IPS-18c (cell line): ENCODE data around the gene IRF7.

Experiments
- H3K4me3 ChIP-seq: 2 replicates; pipeline ENCODE4 v1.7.0; 2013; ENCODE audit warnings: low read depth, mild to moderate bottlenecking, low read length, moderate library complexity; ENCODE audit not compliant: insufficient read depth
- H3K9me3 ChIP-seq: one replicate; pipeline ENCODE4 v1.6.1; 2013; ENCODE audit warnings: mild to moderate bottlenecking, low read length, moderate library complexity; ENCODE audit not compliant: control insufficient read depth, insufficient read depth

Gene IRF7

GRCh38 chr11:625636-626268 is 10.0 kb upstream of the IRF7 start:
- Histone ChIP-seq H3K4me3 (no peak overlapping the region), H3K9me3 (no peaks in the 10 kb centered on the region)

DNA sequence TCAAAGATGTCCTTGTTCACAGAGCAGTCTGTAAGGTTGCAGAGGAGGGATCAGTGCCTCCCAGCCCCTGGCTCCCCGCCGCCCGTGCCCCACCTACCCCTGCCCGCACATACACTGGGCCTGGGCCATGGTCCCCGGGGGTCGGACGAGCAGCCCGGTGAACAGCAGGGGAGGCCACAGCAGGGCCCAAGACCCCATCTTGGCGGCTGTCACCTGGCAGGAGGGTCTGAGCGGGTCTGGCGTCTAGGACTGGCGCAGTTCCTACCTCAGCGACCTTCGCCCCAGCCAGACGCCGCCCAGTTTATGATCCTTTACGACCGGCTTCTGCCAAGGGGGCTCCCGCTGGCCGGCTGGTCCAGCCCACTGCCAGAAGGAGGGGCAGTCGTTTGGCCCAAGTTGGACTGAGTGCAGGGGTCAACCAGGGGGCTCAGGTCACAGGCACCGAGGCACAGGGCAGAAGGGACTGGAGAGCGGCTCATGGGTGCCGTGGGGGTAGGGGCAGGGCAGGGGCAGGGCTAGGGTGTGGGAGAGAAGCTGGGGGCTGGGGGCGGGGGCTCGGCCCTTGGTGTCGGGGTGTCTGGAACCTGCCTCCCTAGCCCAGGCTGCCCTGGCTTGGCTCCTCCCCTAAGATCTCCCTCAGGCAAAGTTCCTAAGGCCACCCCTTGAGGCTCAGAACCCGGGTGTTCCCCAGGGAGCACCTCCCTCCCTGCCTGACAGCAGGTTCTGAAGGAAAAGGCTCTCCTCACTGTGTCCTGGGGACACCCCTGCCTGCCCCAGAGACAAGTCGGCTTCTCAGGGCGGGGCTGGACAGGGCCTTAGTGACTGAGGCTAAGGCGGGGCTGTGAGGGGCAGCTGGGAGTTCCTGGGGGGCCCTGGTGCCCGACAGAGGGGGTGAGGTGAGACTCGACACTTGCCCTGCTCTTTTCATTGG is 9.2 kb upstream of the IRF7 start, which contains the start of gene CDHR5:
CDHR5 (minus strand) TSS at position 251 of the 931 bp plus-strand sequence; CDS start at position 198, 53 bp downstream.
- no peak within 1 kb of the TSS for H3K4me3 ChIP-seq

GRCh38 chr11:623999-624704 is 8.4 kb upstream of the IRF7 start:
- Histone ChIP-seq H3K4me3 (no peak overlapping the region), H3K9me3 (no peaks in the 10 kb centered on the region)

More for the DNA sequence above, 9.2 kb upstream of the IRF7 start, which contains the start of gene CDHR5:
- no peaks in the 10 kb centered on the region for H3K9me3 ChIP-seq

GRCh38 chr11:623349-623869 is 7.7 kb upstream of the IRF7 start:
- Histone ChIP-seq H3K9me3 (no peaks in the 10 kb centered on the region), H3K4me3 (no peak overlapping the region)

- no peaks in the 10 kb centered on the region for H3K9me3 ChIP-seq
- H3K4me3 ChIP-seq = no peak overlapping the region
These were observed 6.1 kb upstream of the IRF7 start for GRCh38 chr11:621838-622237.

DNA sequence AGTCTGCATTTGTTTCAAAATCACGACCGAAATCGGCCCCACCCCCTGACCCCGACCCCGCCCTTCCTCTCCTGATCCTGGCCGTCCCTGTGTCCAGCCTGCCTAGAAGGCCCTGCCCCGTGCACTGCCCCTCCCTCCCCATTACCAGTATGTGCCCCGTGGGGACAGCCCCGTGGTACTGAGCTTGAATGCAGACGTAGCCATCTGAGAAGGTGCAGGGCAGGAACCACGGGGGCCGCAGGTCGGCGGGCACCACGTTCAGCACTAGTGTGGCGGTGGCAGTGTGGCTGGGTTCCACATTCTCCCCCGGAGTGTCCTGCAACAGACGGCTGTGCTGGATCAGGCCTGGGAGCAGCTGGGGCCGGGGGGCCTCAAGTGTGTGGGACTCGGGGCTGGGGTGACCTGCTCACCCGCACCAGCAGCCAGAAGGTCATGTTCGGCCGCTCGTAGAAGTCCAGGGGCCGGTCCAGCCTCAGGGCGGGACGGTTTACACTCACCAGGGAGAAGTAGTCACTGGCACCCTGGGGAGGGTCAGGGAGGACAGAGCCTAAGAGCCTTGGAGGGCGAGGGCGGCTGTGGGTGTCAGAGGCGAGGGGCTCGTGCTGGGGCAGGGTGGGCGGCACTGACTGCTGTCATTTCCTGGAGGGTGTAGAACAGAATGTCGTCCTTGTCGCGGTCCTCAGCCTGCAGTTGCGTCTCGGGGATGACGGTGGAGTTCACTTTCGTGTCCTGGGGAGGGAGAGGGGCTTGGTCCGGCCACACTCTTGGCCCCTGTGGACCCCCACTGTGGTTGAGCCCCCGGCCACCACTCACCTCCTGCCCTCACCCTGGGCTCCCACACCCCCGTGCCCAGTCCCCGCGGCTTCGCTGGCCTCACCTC is 5.4 kb upstream of the IRF7 start:
- no peaks in the 10 kb centered on the region for H3K9me3 ChIP-seq
- H3K4me3 ChIP-seq = no peak overlapping the region

DNA sequence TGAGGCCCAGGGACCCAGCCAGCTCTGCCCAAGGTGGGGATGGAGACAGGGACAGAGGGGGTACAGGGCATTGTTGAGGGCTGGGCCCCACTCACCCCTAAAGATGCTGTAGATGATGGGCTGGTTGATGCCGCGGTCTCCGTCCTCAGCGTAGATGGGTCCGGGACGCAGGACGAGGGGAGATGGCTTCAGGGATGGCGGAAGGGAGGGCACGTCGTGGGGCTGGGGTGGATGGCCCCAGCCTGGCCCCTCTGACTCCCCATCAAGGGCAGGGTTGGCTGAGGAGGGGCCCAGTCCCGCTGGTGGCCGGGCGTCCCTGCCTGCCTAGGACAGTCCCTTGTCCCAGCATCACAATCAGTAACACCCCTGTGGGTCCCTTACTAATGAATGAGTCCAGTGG is 4.5 kb upstream of the IRF7 start:
- no peaks in the 10 kb centered on the region for H3K9me3 ChIP-seq
- no peak overlapping the region for H3K4me3 ChIP-seq

DNA sequence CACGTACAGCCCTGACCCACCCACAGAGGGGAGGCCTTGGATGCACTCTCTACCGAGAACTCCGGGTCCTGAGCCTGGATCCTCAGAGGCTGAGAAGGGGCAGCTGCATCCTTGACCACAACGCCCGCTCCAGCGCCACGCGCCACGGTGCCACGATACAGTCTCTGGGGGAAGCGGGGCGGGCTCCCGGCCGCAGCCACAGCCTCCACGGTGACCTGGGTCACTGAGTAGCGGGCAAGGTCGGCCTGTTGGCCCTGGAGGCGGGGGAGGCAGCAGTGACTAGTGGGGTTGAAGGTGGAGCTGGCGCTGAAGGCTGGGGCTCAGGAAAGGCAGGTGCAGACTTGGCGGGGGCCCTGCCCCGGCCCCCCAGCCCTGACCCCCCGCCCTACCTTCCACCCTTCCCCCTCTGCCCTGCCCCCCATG is 3.9 kb upstream of the IRF7 start:
- H3K9me3 ChIP-seq = no peaks in the 10 kb centered on the region
- H3K4me3 ChIP-seq = no peak overlapping the region

- Histone ChIP-seq H3K4me3 (no peak overlapping the region), H3K9me3 (no peaks in the 10 kb centered on the region)
These were observed 3.3 kb upstream of the IRF7 start for GRCh38 chr11:618856-619627.

GRCh38 chr11:617912-618682 is 2.3 kb upstream of the IRF7 start:
- no peak overlapping the region for H3K4me3 ChIP-seq
- no peaks in the 10 kb centered on the region for H3K9me3 ChIP-seq

DNA sequence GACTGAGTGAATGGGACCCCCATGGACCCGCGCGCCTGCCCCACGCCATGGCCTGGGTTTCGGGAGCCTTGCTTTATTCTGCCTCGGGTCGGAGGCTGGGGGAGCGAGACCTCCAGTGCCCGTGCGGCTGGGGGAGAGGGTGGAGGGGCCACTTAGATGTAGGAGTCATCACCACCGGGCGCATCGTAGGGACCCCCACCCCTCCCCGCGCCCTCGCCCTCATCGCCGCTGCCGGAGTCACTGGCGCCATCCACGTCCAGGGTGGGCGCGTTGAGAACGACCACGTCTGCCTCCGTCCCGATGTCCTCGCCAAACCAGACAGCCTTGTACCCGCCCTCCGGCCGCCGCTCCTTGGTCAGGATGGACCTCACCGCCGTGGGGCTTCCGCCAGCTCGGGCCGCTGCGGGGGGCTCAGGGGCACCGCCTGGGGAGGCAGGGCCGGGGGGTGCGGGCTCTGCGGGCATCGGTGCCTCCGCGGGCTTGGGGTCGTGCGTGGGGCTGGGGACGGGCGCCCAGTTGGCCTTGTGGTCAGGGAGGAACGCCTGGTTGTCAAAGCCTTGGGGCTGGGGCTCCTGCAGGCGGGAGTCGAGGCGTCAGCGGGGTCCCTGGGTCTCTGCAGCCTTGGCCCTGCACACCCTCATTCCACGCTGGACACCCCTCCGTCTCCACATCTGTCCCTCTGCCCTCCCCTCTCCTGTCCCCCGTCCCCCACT is 1.6 kb upstream of the IRF7 start:
- Histone ChIP-seq H3K9me3 (no peaks in the 10 kb centered on the region), H3K4me3 (no peak overlapping the region)

DNA sequence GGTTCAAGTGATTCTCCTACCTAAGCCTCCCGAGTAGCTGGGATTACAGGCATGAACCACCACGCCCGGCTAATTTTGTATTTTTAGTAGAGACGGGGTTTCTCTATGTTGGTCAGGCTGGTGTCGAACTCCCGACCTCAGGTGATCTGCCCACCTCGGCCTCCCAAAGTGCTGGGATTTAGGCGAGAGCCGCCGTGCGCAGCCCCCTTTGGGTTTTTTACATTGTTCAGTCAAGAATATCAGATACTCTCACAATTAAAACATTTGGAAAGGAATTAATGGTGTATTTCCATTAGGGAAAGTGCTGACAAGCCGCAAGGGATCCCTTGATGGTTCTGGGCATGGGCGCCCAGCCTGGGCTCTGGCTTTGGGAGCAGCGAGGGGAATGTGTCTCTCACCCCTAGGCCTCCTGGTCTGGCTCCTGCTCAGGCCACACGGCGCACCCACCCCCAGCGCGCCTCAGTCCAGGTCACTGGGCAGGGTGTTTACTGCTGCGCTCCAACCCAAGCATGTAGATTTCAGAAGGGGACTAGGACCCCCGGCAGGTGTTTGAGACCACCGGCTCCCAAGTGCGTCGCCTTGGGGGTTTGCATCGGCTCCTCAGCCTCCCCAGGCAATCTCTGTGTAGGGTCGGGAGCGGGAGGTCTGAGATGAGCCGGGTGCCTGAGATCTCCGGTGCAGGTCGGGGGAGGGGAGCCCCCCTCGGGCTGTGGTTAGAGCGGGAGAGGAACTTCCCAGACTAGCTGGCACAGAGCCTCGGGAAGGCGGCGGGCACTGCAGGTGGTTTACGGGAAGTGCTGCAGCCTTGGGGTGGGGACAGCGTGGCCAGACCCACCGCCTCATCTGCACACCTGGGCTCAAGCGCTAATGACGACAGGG is 809 bp upstream of the IRF7 start:
- Histone ChIP-seq H3K9me3 (no peaks in the 10 kb centered on the region), H3K4me3 (no peak overlapping the region; the same call in 1 of the 2 replicates)

GRCh38 chr11:614623-615503 is 887 bp downstream of the IRF7 start:
- Histone ChIP-seq H3K4me3 (peak overlapping the region; percentile 96), H3K9me3 (no peaks in the 10 kb centered on the region)
